ENCODE data around the gene CYRIA.

- TF ChIP-seq POLR2A (IDR thresholded peaks at IDR 0.05; ENCODE audit: low read depth, low read length), result no peak
- no peak for TF ChIP-seq PAX5 (IDR thresholded peaks at IDR 0.05; ENCODE audit: insufficient read depth, low read length, severe bottlenecking)
- no peak for TF ChIP-seq POLR2AphosphoS5 (IDR thresholded peaks at IDR 0.05; ENCODE audit: low read depth, low read length)
- no peak for TF ChIP-seq SPI1 (IDR thresholded peaks at IDR 0.05; ENCODE audit: low read depth, low read length)
- TF ChIP-seq TAF1 (IDR thresholded peaks at IDR 0.05; ENCODE audit: low read depth, low read length), result no peak
Measured at GRCh38 chr2:16677875-16678274, 12.2 kb upstream of the CYRIA start.

Data from GM12891 (cell line).